Parathyroid adenoma (tissue), 2 donors: ENCODE results near the gene PBX1.

Experiments
- H2AFZ ChIP-seq: fragments of 300-600 bp; sonication (generic); one replicate; pipeline ENCODE4 v1.7.0; 2017; ENCODE audit warnings: antibody characterized with exemption, mild to moderate bottlenecking
- H3K27ac ChIP-seq: fragments of 300-600 bp; sonication (generic); one replicate; pipeline ENCODE4 v1.7.0; 2017
- H3K27me3 ChIP-seq: fragments of 300-600 bp; sonication (generic); one replicate; pipeline ENCODE4 v1.7.0; 2017; ENCODE audit warnings: low read length; ENCODE audit not compliant: control insufficient read depth, insufficient read depth
- H3K36me3 ChIP-seq: fragments of 300-600 bp; sonication (generic); one replicate; pipeline ENCODE4 v1.7.0; 2017; ENCODE audit warnings: low read length; ENCODE audit not compliant: control insufficient read depth, insufficient read depth
- H3K4me1 ChIP-seq: fragments of 300-600 bp; sonication (generic); one replicate; pipeline ENCODE4 v1.7.0; 2017; ENCODE audit warnings: control low read depth
- H3K4me2 ChIP-seq: fragments of 300-600 bp; sonication (generic); one replicate; pipeline ENCODE4 v1.7.0; 2017; ENCODE audit warnings: low read length
- H3K4me3 ChIP-seq: fragments of 300-600 bp; sonication (generic); one replicate; pipeline ENCODE4 v1.7.0; 2017; ENCODE audit warnings: low read depth, low read length
- H3K79me2 ChIP-seq: fragments of 300-600 bp; sonication (generic); one replicate; pipeline ENCODE4 v1.7.0; 2017; ENCODE audit warnings: control low read depth
- H3K9ac ChIP-seq: fragments of 300-600 bp; sonication (generic); one replicate; pipeline ENCODE4 v1.7.0; 2017; ENCODE audit warnings: mild to moderate bottlenecking
- H3K9me3 ChIP-seq: fragments of 300-600 bp; sonication (generic); one replicate; pipeline ENCODE4 v1.7.0; 2017; ENCODE audit warnings: low read length; ENCODE audit not compliant: control insufficient read depth
- TF ChIP-seq, protein P1 (sequence below): fragments of 300-600 bp; sonication (generic); IDR thresholded peaks from one replicate; pipeline ENCODE4 v1.7.0; 2017; ENCODE audit warnings: antibody characterized with exemption, mild to moderate bottlenecking
- donor health status: primary hyperparathyroidism.

The PBX1 gene

GRCh38 chr1:164623805-164624204 lies 64.8 kb downstream of the PBX1 start:
- TF ChIP-seq, protein P1, sequence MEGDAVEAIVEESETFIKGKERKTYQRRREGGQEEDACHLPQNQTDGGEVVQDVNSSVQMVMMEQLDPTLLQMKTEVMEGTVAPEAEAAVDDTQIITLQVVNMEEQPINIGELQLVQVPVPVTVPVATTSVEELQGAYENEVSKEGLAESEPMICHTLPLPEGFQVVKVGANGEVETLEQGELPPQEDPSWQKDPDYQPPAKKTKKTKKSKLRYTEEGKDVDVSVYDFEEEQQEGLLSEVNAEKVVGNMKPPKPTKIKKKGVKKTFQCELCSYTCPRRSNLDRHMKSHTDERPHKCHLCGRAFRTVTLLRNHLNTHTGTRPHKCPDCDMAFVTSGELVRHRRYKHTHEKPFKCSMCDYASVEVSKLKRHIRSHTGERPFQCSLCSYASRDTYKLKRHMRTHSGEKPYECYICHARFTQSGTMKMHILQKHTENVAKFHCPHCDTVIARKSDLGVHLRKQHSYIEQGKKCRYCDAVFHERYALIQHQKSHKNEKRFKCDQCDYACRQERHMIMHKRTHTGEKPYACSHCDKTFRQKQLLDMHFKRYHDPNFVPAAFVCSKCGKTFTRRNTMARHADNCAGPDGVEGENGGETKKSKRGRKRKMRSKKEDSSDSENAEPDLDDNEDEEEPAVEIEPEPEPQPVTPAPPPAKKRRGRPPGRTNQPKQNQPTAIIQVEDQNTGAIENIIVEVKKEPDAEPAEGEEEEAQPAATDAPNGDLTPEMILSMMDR = no peak
- no peak overlapping the region for H2AFZ ChIP-seq
- H3K4me1 ChIP-seq = no peaks in the 10 kb centered on the region
- no peaks in the 10 kb centered on the region for H3K36me3 ChIP-seq
- peaks cover 27% of the 10 kb centered on the region for H3K79me2 ChIP-seq
- H3K9ac ChIP-seq = no peak overlapping the region
- H3K4me2 ChIP-seq = no peak overlapping the region
- H3K27ac ChIP-seq = no peak overlapping the region
- no peaks in the 10 kb centered on the region for H3K9me3 ChIP-seq
- no peaks in the 10 kb centered on the region for H3K27me3 ChIP-seq
- no peak overlapping the region for H3K4me3 ChIP-seq

GRCh38 chr1:164624400-164624799 lies 65.4 kb downstream of the PBX1 start:
- H3K36me3 ChIP-seq = no peaks in the 10 kb centered on the region
- H3K4me2 ChIP-seq = no peak overlapping the region
- H3K79me2 ChIP-seq = peaks cover 23% of the 10 kb centered on the region
- no peak overlapping the region for H3K9ac ChIP-seq
- no peaks in the 10 kb centered on the region for H3K9me3 ChIP-seq
- no peaks in the 10 kb centered on the region for H3K4me1 ChIP-seq
- no peak overlapping the region for H3K27ac ChIP-seq
- H3K4me3 ChIP-seq = no peak overlapping the region
- no peak overlapping the region for H2AFZ ChIP-seq
- TF ChIP-seq, protein P1 = no peak
- no peaks in the 10 kb centered on the region for H3K27me3 ChIP-seq

DNA sequence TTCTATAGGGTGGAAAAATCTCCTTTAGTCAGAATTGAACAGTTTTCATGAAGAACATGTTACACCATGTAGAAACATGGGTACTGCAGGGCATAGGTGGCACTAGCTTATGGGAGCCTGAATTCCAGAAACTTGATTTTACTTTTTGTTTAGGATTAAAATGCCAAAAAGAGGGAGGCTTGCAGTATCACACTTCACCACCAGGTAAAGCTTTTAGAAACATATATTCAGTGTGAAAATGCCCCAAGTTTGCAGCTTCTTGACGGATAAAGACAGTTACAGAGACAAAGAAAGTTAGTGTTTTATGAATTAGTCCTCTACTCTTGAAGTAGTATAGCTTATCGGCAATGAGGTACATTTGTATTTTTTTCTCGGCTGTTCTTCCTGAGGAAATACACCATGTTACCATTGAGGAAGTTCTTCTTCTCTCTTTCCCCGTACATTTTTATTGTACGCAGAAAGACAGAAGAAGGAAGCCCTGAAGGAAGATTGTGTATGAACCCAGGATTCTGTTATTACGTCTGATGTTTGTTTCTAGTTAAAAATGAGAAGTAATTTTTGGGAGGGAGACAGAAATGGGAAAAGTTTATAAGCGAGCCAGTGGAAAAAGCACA lies 66.1 kb downstream of the PBX1 start:
- Histone ChIP-seq H3K27ac (no peak overlapping the region), H3K4me1 (no peaks in the 10 kb centered on the region), H3K79me2 (peaks cover 18% of the 10 kb centered on the region), H3K36me3 (no peaks in the 10 kb centered on the region), H2AFZ (no peak overlapping the region), H3K9me3 (no peaks in the 10 kb centered on the region), H3K4me3 (no peak overlapping the region), H3K27me3 (no peaks in the 10 kb centered on the region), H3K9ac (no peak overlapping the region), H3K4me2 (no peak overlapping the region)
- TF ChIP-seq, protein P1 = no peak

DNA sequence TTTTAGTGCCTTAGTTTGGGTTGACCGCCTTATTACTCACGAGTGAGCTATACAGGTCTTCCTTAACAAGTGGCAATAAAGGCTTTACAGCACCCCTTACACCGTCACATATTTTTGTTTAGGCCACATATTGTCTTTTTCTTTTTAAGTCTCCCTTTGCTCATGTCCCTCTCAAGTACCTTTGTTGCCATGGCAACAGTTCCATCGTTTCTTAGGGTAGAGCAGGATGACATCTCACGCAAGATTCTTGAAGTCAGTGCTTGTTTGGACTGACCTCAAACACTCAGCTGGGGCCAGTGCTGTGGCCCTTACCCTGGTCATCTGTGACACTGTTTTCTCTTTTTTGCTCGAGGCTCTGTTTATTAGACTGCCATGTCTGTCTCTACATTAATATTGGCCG lies 69.8 kb downstream of the PBX1 start:
- no peak overlapping the region for H3K9ac ChIP-seq
- peaks cover 5% of the 10 kb centered on the region for H3K4me1 ChIP-seq
- TF ChIP-seq, protein P1 = no peak

DNA sequence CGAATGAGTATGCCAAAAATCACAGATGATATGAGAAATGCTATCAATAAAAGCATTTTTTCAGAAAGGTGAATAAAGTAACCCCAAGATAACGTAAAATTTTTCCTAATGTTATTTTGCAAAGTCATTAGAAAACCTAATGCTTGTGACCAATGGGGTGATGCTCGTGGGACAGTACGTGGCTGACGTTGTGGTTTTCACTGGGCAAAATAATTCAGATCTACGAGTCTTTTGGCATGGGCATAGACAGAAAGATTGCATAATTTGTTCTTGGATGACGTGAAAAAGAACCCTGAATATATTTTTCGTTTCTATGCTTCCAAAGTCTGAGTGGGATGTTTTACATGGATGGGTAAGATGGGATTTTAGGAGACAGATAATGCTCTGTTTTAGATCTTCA lies 71.0 kb downstream of the PBX1 start:
- no peak overlapping the region for H3K9ac ChIP-seq
- no peak overlapping the region for H3K27ac ChIP-seq
- H3K79me2 ChIP-seq = peaks cover 3% of the 10 kb centered on the region
- no peak overlapping the region for H3K4me3 ChIP-seq
- peaks cover 5% of the 10 kb centered on the region for H3K4me1 ChIP-seq
- H3K4me2 ChIP-seq = no peak overlapping the region
- H3K36me3 ChIP-seq = no peaks in the 10 kb centered on the region
- H3K9me3 ChIP-seq = no peaks in the 10 kb centered on the region
- TF ChIP-seq, protein P1 = no peak
- H3K27me3 ChIP-seq = no peaks in the 10 kb centered on the region
- H2AFZ ChIP-seq = no peak overlapping the region

More for the DNA sequence above, 69.8 kb downstream of the PBX1 start:
- no peaks in the 10 kb centered on the region for H3K9me3 ChIP-seq
- no peak overlapping the region for H3K4me3 ChIP-seq
- no peak overlapping the region for H3K4me2 ChIP-seq
- H3K27me3 ChIP-seq = no peaks in the 10 kb centered on the region
- no peak overlapping the region for H3K27ac ChIP-seq
- no peaks in the 10 kb centered on the region for H3K36me3 ChIP-seq
- H3K79me2 ChIP-seq = peaks cover 3% of the 10 kb centered on the region
- H2AFZ ChIP-seq = no peak overlapping the region
